TTC549 (cell line): ENCODE results near the gene THSD4.
"Not testable (repeated sequence)": the region's sequence is repeated elsewhere in the genome, so short reads cannot be mapped to it uniquely, and the experiment has no call there.

Experiments used
- FAIRE-seq: peaks from 2 replicates; lab custom pipeline; 2012; peaks lifted over from hg19 to GRCh38; lab: Jason Lieb, UNC

The THSD4 gene

GRCh38 chr15:71192816-71193215 lies 77.5 kb downstream of the THSD4 start:
- no peak for FAIRE-seq

- no peak for FAIRE-seq
Measured at GRCh38 chr15:71194286-71194685, 79.0 kb downstream of the THSD4 start.

GRCh38 chr15:71195242-71195641 lies 80.0 kb downstream of the THSD4 start:
- FAIRE-seq: no peak

GRCh38 chr15:71197620-71198019 lies 82.3 kb downstream of the THSD4 start:
- FAIRE-seq: no peak

GRCh38 chr15:71198846-71199245 lies 83.6 kb downstream of the THSD4 start:
- FAIRE-seq: no peak

GRCh38 chr15:71199384-71200351 lies 84.4 kb downstream of the THSD4 start:
- FAIRE-seq: no peak

GRCh38 chr15:71201477-71201876 lies 86.2 kb downstream of the THSD4 start:
- no peak for FAIRE-seq

- FAIRE-seq: no peak
Measured at GRCh38 chr15:71202712-71203111, 87.4 kb downstream of the THSD4 start.

GRCh38 chr15:71203586-71204474 lies 88.6 kb downstream of the THSD4 start:
- FAIRE-seq: no peak

GRCh38 chr15:71207141-71207540 lies 91.9 kb downstream of the THSD4 start:
- FAIRE-seq: no peak

- no peak for FAIRE-seq
Measured at GRCh38 chr15:71212146-71212545, 96.9 kb downstream of the THSD4 start.

- not testable (repeated sequence) for FAIRE-seq
Measured at GRCh38 chr15:71213943-71214342, 98.7 kb downstream of the THSD4 start.

GRCh38 chr15:71215126-71215894 lies 100.0 kb downstream of the THSD4 start:
- FAIRE-seq: no peak

GRCh38 chr15:71218272-71218805 lies 103.1 kb downstream of the THSD4 start:
- FAIRE-seq: no peak

- no peak for FAIRE-seq
Measured at GRCh38 chr15:71219101-71219500, 103.8 kb downstream of the THSD4 start.

GRCh38 chr15:71219645-71220044 lies 104.4 kb downstream of the THSD4 start:
- no peak for FAIRE-seq

- FAIRE-seq: no peak
Measured at GRCh38 chr15:71220828-71221227, 105.6 kb downstream of the THSD4 start.

- FAIRE-seq: no peak
Measured at GRCh38 chr15:71221417-71221816, 106.1 kb downstream of the THSD4 start.

- FAIRE-seq: no peak
Measured at GRCh38 chr15:71223516-71223915, 108.2 kb downstream of the THSD4 start.

- FAIRE-seq: no peak
Measured at GRCh38 chr15:71224024-71224423, 108.8 kb downstream of the THSD4 start.

- no peak for FAIRE-seq
Measured at GRCh38 chr15:71225851-71226250, 110.6 kb downstream of the THSD4 start.
